PFSK-1 (cell line): ENCODE measurements around the gene LDAF1.

Experiments used
- FOXP2 ChIP-seq: optimal IDR thresholded peaks from 2 replicates; pipeline ENCODE3; 2011; ENCODE audit warnings: borderline replicate concordance, control low read depth, inconsistent platforms; ENCODE audit not compliant: insufficient read depth; ENCODE audit errors: extremely low read length, extremely low read depth
- POLR2AphosphoS5 ChIP-seq: IDR thresholded peaks from 2 replicates; pipeline ENCODE4 v1.6.1; 2012; ENCODE audit warnings: low read depth, mild to moderate bottlenecking, control low read depth, low read length, moderate library complexity
- SIN3A ChIP-seq: IDR thresholded peaks from 2 replicates; pipeline ENCODE4 v1.6.1; 2012; ENCODE audit warnings: mild to moderate bottlenecking, low read length, moderate library complexity, borderline replicate concordance; ENCODE audit not compliant: insufficient read depth
- TAF1 ChIP-seq: IDR thresholded peaks from 2 replicates; pipeline ENCODE4 v1.6.1; 2012; ENCODE audit warnings: low read length, control low read depth, borderline replicate concordance; ENCODE audit not compliant: insufficient read depth
- TF ChIP-seq, protein P1 (sequence below), 2 experiments: IDR thresholded peaks; 2 replicates each; pipeline versions ENCODE4 v1.6.1 to v1.8.0; 2011 to 2012; ENCODE audit warnings: low read depth in 2 of 2, low read length in 2 of 2, control low read depth in 1 of 2, inconsistent platforms in 1 of 2, mild to moderate bottlenecking in 1 of 2, moderate library complexity in 1 of 2; ENCODE audit not compliant: insufficient read depth in 1 of 2

DNA sequence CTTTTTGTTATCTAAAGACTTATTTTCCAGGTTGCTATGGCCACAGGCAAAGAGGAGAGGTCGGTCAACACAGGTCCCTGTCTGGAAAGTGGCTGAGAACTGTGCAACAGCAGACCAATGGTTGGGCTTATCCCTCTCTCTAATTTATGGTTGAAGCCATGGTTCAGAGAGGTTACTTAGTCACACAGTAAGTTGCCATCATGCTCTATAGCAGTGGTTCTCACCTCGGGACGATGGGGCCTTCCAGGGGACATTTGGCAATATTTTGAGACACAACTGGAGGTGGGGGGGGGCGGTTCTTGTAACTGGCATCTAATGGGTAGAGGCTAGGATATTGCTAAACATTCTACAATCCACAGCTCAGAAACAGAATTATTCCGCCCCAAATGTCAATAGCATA lies 842 bp upstream of the LDAF1 start:
- TF ChIP-seq SIN3A (no peak), POLR2AphosphoS5 (no peak), TAF1 (no peak), FOXP2 (no peak)
- TF ChIP-seq, protein P1, sequence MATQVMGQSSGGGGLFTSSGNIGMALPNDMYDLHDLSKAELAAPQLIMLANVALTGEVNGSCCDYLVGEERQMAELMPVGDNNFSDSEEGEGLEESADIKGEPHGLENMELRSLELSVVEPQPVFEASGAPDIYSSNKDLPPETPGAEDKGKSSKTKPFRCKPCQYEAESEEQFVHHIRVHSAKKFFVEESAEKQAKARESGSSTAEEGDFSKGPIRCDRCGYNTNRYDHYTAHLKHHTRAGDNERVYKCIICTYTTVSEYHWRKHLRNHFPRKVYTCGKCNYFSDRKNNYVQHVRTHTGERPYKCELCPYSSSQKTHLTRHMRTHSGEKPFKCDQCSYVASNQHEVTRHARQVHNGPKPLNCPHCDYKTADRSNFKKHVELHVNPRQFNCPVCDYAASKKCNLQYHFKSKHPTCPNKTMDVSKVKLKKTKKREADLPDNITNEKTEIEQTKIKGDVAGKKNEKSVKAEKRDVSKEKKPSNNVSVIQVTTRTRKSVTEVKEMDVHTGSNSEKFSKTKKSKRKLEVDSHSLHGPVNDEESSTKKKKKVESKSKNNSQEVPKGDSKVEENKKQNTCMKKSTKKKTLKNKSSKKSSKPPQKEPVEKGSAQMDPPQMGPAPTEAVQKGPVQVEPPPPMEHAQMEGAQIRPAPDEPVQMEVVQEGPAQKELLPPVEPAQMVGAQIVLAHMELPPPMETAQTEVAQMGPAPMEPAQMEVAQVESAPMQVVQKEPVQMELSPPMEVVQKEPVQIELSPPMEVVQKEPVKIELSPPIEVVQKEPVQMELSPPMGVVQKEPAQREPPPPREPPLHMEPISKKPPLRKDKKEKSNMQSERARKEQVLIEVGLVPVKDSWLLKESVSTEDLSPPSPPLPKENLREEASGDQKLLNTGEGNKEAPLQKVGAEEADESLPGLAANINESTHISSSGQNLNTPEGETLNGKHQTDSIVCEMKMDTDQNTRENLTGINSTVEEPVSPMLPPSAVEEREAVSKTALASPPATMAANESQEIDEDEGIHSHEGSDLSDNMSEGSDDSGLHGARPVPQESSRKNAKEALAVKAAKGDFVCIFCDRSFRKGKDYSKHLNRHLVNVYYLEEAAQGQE (IDR thresholded peaks at IDR 0.05; ENCODE audit: insufficient read depth in 1 of 2, low read depth in 2 of 2, low read length in 2 of 2) = no peak
